Measurements from ENCODE around the gene CRYBG2.

- TF ChIP-seq CTCF (IDR thresholded peaks at IDR 0.05) (no peak), TEAD4 (CRISPR knock-in tag; IDR thresholded peaks at IDR 0.05) (no peak), E2F1 (CRISPR knock-in tag; IDR thresholded peaks at IDR 0.05) (no peak)
- TF ChIP-seq, protein P1, sequence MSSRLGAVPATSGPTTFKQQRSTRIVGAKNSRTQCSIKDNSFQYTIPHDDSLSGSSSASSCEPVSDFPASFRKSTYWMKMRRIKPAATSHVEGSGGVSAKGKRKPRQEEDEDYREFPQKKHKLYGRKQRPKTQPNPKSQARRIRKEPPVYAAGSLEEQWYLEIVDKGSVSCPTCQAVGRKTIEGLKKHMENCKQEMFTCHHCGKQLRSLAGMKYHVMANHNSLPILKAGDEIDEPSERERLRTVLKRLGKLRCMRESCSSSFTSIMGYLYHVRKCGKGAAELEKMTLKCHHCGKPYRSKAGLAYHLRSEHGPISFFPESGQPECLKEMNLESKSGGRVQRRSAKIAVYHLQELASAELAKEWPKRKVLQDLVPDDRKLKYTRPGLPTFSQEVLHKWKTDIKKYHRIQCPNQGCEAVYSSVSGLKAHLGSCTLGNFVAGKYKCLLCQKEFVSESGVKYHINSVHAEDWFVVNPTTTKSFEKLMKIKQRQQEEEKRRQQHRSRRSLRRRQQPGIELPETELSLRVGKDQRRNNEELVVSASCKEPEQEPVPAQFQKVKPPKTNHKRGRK (CRISPR knock-in tag; IDR thresholded peaks at IDR 0.05; ENCODE audit: borderline replicate concordance): no peak
These were observed 35.0 kb upstream of the CRYBG2 start for GRCh38 chr1:26388791-26389445.

Data from WTC11 (cell line).